GM10248 (cell line): ENCODE data around the gene XCL1.

ENCODE experiments used
- CTCF ChIA-PET: fragments of 300-600 bp; sonication (Branson Sonifier 250); formaldehyde crosslinking; extraction: SDS; loops from one replicate; lab custom pipeline; 2021; ENCODE audit warnings: antibody characterized with exemption; lab: Yijun Ruan, JAX
- POLR2A ChIA-PET: fragments of 350-650 bp; sonication (Branson Sonifier 250); formaldehyde crosslinking; extraction: SDS; loops from one replicate; lab custom pipeline; 2020; ENCODE audit warnings: antibody characterized with exemption; lab: Yijun Ruan, JAX
- DNase-seq: peaks from one replicate; pipeline ENCODE4 v3.0.0; 2012; ENCODE audit errors: extremely low spot score
- TF ChIP-seq, protein P1 (sequence below): IDR thresholded peaks from 2 replicates; pipeline ENCODE4 v1.5.1; 2012; ENCODE audit warnings: mild to moderate bottlenecking, low read depth; ENCODE audit errors: extremely low read depth, missing control alignments, control extremely low read depth

Gene XCL1

DNA sequence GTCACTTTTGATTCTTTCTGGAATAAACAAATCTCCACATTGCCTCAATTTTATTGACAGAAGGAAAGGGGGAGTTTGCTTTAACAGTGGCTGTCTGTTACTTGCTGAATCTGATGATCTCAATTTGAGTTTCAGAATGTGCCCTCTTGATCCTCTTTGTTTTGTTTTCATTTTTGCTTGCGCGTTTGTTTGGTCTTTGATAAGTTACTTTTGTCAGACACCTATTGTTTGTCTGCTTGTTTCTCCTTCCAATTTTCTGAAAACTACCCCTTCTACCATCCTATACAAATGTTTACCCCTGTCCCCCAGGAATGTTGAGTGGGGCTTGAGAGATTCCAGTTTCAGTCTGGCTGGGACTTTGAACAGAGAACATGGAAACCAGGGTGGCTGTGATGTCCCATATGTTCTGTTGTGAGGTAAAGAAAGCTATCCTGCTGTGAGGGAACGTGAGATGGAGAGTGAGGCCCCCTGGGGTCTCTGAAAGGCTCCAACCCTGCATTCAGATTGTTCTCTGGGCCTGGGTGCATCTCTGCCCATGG, 20.8 kb upstream of the XCL1 start:
- TF ChIP-seq, protein P1, sequence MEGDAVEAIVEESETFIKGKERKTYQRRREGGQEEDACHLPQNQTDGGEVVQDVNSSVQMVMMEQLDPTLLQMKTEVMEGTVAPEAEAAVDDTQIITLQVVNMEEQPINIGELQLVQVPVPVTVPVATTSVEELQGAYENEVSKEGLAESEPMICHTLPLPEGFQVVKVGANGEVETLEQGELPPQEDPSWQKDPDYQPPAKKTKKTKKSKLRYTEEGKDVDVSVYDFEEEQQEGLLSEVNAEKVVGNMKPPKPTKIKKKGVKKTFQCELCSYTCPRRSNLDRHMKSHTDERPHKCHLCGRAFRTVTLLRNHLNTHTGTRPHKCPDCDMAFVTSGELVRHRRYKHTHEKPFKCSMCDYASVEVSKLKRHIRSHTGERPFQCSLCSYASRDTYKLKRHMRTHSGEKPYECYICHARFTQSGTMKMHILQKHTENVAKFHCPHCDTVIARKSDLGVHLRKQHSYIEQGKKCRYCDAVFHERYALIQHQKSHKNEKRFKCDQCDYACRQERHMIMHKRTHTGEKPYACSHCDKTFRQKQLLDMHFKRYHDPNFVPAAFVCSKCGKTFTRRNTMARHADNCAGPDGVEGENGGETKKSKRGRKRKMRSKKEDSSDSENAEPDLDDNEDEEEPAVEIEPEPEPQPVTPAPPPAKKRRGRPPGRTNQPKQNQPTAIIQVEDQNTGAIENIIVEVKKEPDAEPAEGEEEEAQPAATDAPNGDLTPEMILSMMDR, result no peak
- POLR2A ChIA-PET, result no interaction called here
- no peak for DNase-seq
- CTCF ChIA-PET, result interaction anchor here (2.1 kb wide), 1 partner anchor 21 kb away, joined by 6 read pairs; no protein-coding TSS in a partner anchor

DNA sequence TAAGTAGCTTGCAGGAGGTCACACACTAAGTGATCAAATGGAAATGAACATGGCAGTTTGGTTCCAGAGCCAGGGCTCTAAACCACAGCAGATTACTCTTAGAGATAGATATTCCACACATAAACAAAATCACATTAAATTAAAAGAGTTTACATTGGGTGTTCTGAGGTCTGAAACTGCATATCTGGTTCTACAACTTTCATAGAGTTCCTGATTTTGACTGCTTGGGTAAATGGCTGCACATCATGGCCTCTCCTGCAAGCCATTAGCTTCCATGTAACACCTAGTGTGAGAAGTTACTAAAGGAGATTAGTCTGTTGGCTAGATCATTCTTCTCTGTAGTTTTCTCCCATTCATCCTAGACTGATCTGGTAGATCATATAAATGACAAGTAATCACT, 19.8 kb upstream of the XCL1 start:
- CTCF ChIA-PET, result no interaction called here
- POLR2A ChIA-PET, result no interaction called here
- DNase-seq, result no peak

DNA sequence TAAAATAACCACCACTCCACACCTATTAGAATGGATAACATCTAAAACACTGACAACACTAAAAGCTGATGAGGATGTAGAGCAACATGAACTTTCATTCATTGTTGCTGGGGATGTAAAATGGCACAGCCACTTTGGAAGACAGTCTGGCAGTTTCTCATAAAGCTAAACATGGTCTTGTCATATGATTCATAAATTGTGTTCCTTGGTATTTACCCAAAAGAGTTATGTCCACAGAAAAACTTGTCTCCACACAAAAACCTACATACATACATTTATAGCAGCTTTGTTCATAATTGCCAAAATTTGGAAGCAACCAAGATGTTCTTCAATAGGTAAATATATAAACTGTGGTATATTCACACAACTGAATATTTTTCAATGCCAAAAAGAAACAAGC, 16.0 kb upstream of the XCL1 start:
- DNase-seq, result no peak
- TF ChIP-seq, protein P1, result no peak
- CTCF ChIA-PET, result interaction anchor here (1.2 to 2.4 kb wide), 3 partner anchors 10 to 121 kb away, joined by 3 to 5 read pairs (median 5); no protein-coding TSS in a partner anchor
- POLR2A ChIA-PET, result no interaction called here

More for the DNA sequence above, 19.8 kb upstream of the XCL1 start:
- TF ChIP-seq, protein P1, result no peak

DNA sequence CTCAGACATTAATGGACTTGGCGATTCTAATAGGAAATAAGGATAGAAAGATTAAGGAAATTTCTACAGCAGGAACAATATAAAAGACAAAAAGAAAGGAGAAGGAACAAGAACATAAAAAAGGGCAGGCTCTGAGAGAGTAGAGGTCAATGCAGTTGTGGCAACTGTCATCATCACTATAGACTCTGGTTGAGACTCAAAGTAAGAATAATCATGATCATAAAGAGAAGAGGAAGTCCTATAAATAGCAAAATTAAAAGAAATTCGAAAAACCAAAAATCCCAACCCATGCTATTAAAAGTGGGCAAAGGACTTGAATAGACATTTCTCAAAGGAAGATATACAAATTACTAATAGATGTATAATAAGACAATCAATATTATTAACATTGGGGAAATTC, 14.4 kb upstream of the XCL1 start:
- POLR2A ChIA-PET, result no interaction called here
- CTCF ChIA-PET, result interaction anchor here (1.0 kb wide), 1 partner anchor 54 kb away, joined by 3 read pairs; no protein-coding TSS in a partner anchor
- TF ChIP-seq, protein P1, result no peak
- no peak for DNase-seq

DNA sequence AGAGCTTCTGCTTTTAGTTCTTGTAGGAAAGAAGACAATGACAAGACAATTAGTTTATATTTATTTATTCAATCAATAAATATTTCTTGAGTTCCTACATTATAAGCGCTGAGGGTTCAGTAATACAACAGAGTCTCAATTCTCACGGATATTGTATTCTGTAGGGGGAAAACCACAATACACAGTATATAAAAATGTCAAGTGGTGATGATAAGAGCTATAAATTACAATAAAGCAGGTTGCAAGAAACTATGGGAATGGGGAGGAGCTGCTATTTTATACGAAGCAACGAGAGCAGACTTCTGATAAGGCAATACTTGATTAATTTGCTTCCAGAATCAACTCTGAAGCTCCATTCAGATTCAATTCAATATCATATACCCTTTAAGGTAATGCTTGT, 10.6 kb upstream of the XCL1 start:
- no peak for DNase-seq
- CTCF ChIA-PET, result interaction anchor here (0.7 to 1.6 kb wide), 5 partner anchors 11 to 125 kb away, joined by 3 to 8 read pairs (median 3); no protein-coding TSS in a partner anchor
- TF ChIP-seq, protein P1, result no peak
- POLR2A ChIA-PET, result no interaction called here

DNA sequence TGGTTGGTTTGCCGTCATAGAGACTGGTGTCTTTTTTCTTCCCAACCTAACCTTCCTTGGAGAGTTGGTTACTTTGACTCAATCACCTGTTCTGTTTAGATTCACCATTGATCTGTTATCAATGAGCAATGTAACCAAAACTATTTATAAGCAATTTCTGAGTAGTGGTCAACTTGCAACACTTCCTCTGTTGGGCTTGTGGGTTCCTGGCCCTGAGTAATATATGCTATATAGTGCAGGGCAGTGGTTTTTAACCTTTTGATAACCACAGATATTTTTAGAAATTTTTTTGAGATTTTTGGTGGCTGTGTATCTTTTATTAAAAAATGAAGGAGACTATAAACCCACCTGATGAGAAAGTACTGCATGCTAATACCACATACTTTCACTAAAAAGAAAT, 9.4 kb upstream of the XCL1 start:
- DNase-seq, result no peak
- ChIA-PET POLR2A (no interaction called here), CTCF (interaction anchor here (1.1 to 1.4 kb wide), 3 partner anchors 13 to 224 kb away, joined by 3 read pairs; no protein-coding TSS in a partner anchor)
- TF ChIP-seq, protein P1, result no peak

DNA sequence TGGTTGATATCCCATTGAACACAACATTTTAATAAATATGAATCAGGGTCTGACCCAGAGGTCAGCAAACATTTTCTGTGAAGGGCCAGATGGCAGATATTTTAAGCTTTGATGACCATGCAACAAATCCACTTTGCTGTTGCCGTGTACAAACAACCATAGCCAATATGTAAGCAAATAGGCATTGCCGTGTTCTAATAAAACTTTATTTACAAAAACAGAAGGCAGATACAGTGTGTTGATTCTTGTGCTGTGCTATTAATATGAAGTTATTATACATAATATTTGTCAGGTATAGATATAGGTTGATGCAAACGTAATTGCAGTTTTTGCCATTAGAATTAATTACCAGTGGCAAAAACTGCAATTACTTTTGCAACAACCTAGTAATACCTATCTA, 8.8 kb upstream of the XCL1 start:
- TF ChIP-seq, protein P1, result no peak
- ChIA-PET CTCF (interaction anchor here (1.1 to 1.3 kb wide), 2 partner anchors 14 to 225 kb away, joined by 3 read pairs; no protein-coding TSS in a partner anchor), POLR2A (no interaction called here)
- no peak for DNase-seq
